Measurements from ENCODE around the gene CYBB.

The CYBB gene

GRCh38 chrX:37779857-37780256 lies at the start of gene CYBB:
Gene CYBB (plus strand): TSS chrX:37780059. CDS start chrX:37780078, 19 bp downstream.
- no peak for ATAC-seq
- TF ChIP-seq ZNF70 (CRISPR knock-in tag; IDR thresholded peaks at IDR 0.05), result no peak

- TF ChIP-seq TSHZ2 (CRISPR knock-in tag; IDR thresholded peaks at IDR 0.05) (no peak), ESRRG (CRISPR knock-in tag; IDR thresholded peaks at IDR 0.05) (no peak), ISL1 (CRISPR knock-in tag; IDR thresholded peaks at IDR 0.05) (no peak), CSDC2 (CRISPR knock-in tag; IDR thresholded peaks at IDR 0.05) (no peak), ARNTL (CRISPR knock-in tag; IDR thresholded peaks at IDR 0.05; ENCODE audit: borderline replicate concordance, low read depth) (no peak), ZFP3 (CRISPR knock-in tag; IDR thresholded peaks at IDR 0.05) (no peak), OSR1 (CRISPR knock-in tag; IDR thresholded peaks at IDR 0.05) (no peak), TOX (CRISPR knock-in tag; IDR thresholded peaks at IDR 0.05; ENCODE audit: borderline replicate concordance) (no peak), PPARA (CRISPR knock-in tag; IDR thresholded peaks at IDR 0.05; ENCODE audit: borderline replicate concordance) (no peak), ZC3H10 (CRISPR knock-in tag; IDR thresholded peaks at IDR 0.05) (no peak), TCF4 (CRISPR knock-in tag; IDR thresholded peaks at IDR 0.05; ENCODE audit: borderline replicate concordance) (no peak), CREB5 (CRISPR knock-in tag; IDR thresholded peaks at IDR 0.05; ENCODE audit: low read depth) (no peak), ZNF8 (CRISPR knock-in tag; IDR thresholded peaks at IDR 0.05) (no peak), BACH2 (CRISPR knock-in tag; IDR thresholded peaks at IDR 0.05; ENCODE audit: borderline replicate concordance) (no peak), RARB (CRISPR knock-in tag; IDR thresholded peaks at IDR 0.05) (no peak), CSRNP3 (CRISPR knock-in tag; IDR thresholded peaks at IDR 0.05) (no peak)
- ATAC-seq, result peak; percentile 98
Measured at GRCh38 chrX:37745354-37745753, 34.5 kb upstream of the CYBB start.

- no peak for TF ChIP-seq ZC3H10 (CRISPR knock-in tag; IDR thresholded peaks at IDR 0.05)
- TF ChIP-seq PPARA (CRISPR knock-in tag; IDR thresholded peaks at IDR 0.05; ENCODE audit: borderline replicate concordance), result no peak
- no peak for TF ChIP-seq SNAI2 (CRISPR knock-in tag; IDR thresholded peaks at IDR 0.05)
- TF ChIP-seq GLIS3 (CRISPR knock-in tag; IDR thresholded peaks at IDR 0.05), result no peak
- no peak for TF ChIP-seq ZFP3 (CRISPR knock-in tag; IDR thresholded peaks at IDR 0.05)
- TF ChIP-seq ZFP30 (CRISPR knock-in tag; IDR thresholded peaks at IDR 0.05), result no peak
- TF ChIP-seq OSR1 (CRISPR knock-in tag; IDR thresholded peaks at IDR 0.05), result no peak
- no peak for TF ChIP-seq TOX (CRISPR knock-in tag; IDR thresholded peaks at IDR 0.05; ENCODE audit: borderline replicate concordance)
- TF ChIP-seq POU6F1 (CRISPR knock-in tag; IDR thresholded peaks at IDR 0.05; ENCODE audit: borderline replicate concordance, low read depth), result no peak
- TF ChIP-seq CSRNP3 (CRISPR knock-in tag; IDR thresholded peaks at IDR 0.05), result no peak
- no peak for TF ChIP-seq RARB (CRISPR knock-in tag; IDR thresholded peaks at IDR 0.05)
- TF ChIP-seq PATZ1 (CRISPR knock-in tag; IDR thresholded peaks at IDR 0.05; ENCODE audit: borderline replicate concordance), result no peak
- TF ChIP-seq TSHZ2 (CRISPR knock-in tag; IDR thresholded peaks at IDR 0.05), result no peak
- no peak for TF ChIP-seq BACH2 (CRISPR knock-in tag; IDR thresholded peaks at IDR 0.05; ENCODE audit: borderline replicate concordance)
- no peak for TF ChIP-seq ZNF70 (CRISPR knock-in tag; IDR thresholded peaks at IDR 0.05)
- TF ChIP-seq CSDC2 (CRISPR knock-in tag; IDR thresholded peaks at IDR 0.05), result no peak
- no peak for TF ChIP-seq CREB5 (CRISPR knock-in tag; IDR thresholded peaks at IDR 0.05; ENCODE audit: low read depth)
- no peak; the same call in 2 of the 3 replicates for ATAC-seq
Measured at GRCh38 chrX:37745835-37746217, 34.0 kb upstream of the CYBB start.
